CD4-positive, alpha-beta T cell treated with Interleukin-1 beta for 1 hour (primary cell): ENCODE measurements around the gene MTG2.

Experiments
- DNase-seq, 2 donors: peaks; one replicate each; pipeline ENCODE4 v3.0.0-alpha.2; 2020 to 2022

Gene MTG2

GRCh38 chr20:62163986-62164762, 18.7 kb upstream of the MTG2 start:
- no peak for DNase-seq

GRCh38 chr20:62164879-62165761, 17.7 kb upstream of the MTG2 start:
- DNase-seq: no peak

GRCh38 chr20:62165762-62166399, 16.9 kb upstream of the MTG2 start:
- DNase-seq: no peak

- DNase-seq: no peak
Measured at GRCh38 chr20:62167474-62167873, 15.4 kb upstream of the MTG2 start.

- no peak for DNase-seq
Measured at GRCh38 chr20:62168061-62168460, 14.8 kb upstream of the MTG2 start.

GRCh38 chr20:62168890-62169435, 13.9 kb upstream of the MTG2 start:
- DNase-seq: no peak

GRCh38 chr20:62170536-62170935, 12.3 kb upstream of the MTG2 start:
- DNase-seq: no peak

- DNase-seq: no peak
Measured at GRCh38 chr20:62171245-62171644, 11.6 kb upstream of the MTG2 start.

GRCh38 chr20:62172666-62173065, 10.2 kb upstream of the MTG2 start:
- no peak for DNase-seq

GRCh38 chr20:62174021-62174804, 8.6 kb upstream of the MTG2 start:
- no peak for DNase-seq

GRCh38 chr20:62174870-62175624, 7.8 kb upstream of the MTG2 start:
- no peak for DNase-seq

- no peak for DNase-seq
Measured at GRCh38 chr20:62175711-62176110, 7.1 kb upstream of the MTG2 start.

GRCh38 chr20:62176866-62177265, 6.0 kb upstream of the MTG2 start:
- DNase-seq: no peak

- no peak for DNase-seq
Measured at GRCh38 chr20:62177307-62177706, 5.5 kb upstream of the MTG2 start.

- no peak for DNase-seq
Measured at GRCh38 chr20:62178316-62179161, 4.3 kb upstream of the MTG2 start.

GRCh38 chr20:62179162-62179504, 3.7 kb upstream of the MTG2 start:
- no peak for DNase-seq

- no peak for DNase-seq
Measured at GRCh38 chr20:62181808-62182207, 1.0 kb upstream of the MTG2 start.

GRCh38 chr20:62183426-62184142, 756 bp downstream of the MTG2 start:
- no peak for DNase-seq

- DNase-seq: no peak
Measured at GRCh38 chr20:62186096-62186426, 3.2 kb downstream of the MTG2 start.
